H1 (cell line): ENCODE data around the gene CCDC13. TPM values are rescaled to one million over a fixed set of nuclear protein-coding genes. Genes with fewer than 3 reads are reported as not detected.

ENCODE experiments used
- ATF2 ChIP-seq: IDR thresholded peaks from 2 replicates; pipeline ENCODE4 v1.6.1; 2012; ENCODE audit warnings: low read length, inconsistent platforms
- CBX8 ChIP-seq: fragments of 300-800, 300-1000 bp; sonication (generic); IDR thresholded peaks from 2 replicates; pipeline ENCODE4 v1.7.1; 2016; ENCODE audit warnings: low read depth, low read length, borderline replicate concordance
- CHD2 ChIP-seq: IDR thresholded peaks from 2 replicates; pipeline ENCODE4 v1.6.1; 2012; ENCODE audit warnings: low read length, improper control_type of control experiment
- FOSL1 ChIP-seq: IDR thresholded peaks from 2 replicates; pipeline ENCODE4 v1.6.1; 2011; ENCODE audit warnings: mild to moderate bottlenecking, low read depth, low read length, moderate library complexity; ENCODE audit not compliant: insufficient read depth
- JUN ChIP-seq: IDR thresholded peaks from 2 replicates; pipeline ENCODE4 v1.6.1; 2011; ENCODE audit warnings: low read depth, mild to moderate bottlenecking, improper control_type of control experiment, low read length
- JUND ChIP-seq: IDR thresholded peaks from 2 replicates; pipeline ENCODE4 v1.6.1; 2011; ENCODE audit warnings: mild to moderate bottlenecking, improper control_type of control experiment, low read length
- KDM4A ChIP-seq: IDR thresholded peaks from one replicate; pipeline ENCODE4 v1.7.1; 2012; ENCODE audit warnings: low read depth, mild to moderate bottlenecking, moderate library complexity, low read length, inconsistent platforms; ENCODE audit not compliant: severe bottlenecking
- POLR2A ChIP-seq, 2 experiments: IDR thresholded peaks; 1 replicate in 1 of 2; 2 replicates in 1 of 2; pipeline ENCODE4 v1.6.1; 2011; ENCODE audit warnings: low read depth in 2 of 2, low read length in 2 of 2, mild to moderate bottlenecking in 2 of 2; ENCODE audit errors: control extremely low read depth in 1 of 2
- POLR2AphosphoS5 ChIP-seq: IDR thresholded peaks from 2 replicates; pipeline ENCODE4 v1.6.1; 2011; ENCODE audit warnings: low read depth, low read length
- RAD21 ChIP-seq, 2 experiments: IDR thresholded peaks in 1 of 2; conservative IDR thresholded peaks in 1 of 2; 2 replicates each; pipeline ENCODE4 v1.6.1; 2011; ENCODE audit warnings: low read depth in 2 of 2, low read length in 2 of 2, improper control_type of control experiment in 1 of 2, inconsistent platforms in 1 of 2, mild to moderate bottlenecking in 1 of 2, moderate library complexity in 1 of 2
- RFX5 ChIP-seq: IDR thresholded peaks from 2 replicates; pipeline ENCODE4 v1.6.1; 2011; ENCODE audit warnings: low read depth, low read length, improper control_type of control experiment, borderline replicate concordance
- RNF2 ChIP-seq: fragments of 200-900, 300-1000 bp; sonication (generic); IDR thresholded peaks from 2 replicates; pipeline ENCODE4 v1.7.1; 2016; ENCODE audit warnings: borderline replicate concordance, low read depth, mild to moderate bottlenecking, antibody characterized with exemption, low read length; ENCODE audit not compliant: poor library complexity, severe bottlenecking; ENCODE audit errors: missing control alignments
- SP1 ChIP-seq: IDR thresholded peaks from 2 replicates; pipeline ENCODE4 v1.6.1; 2011; ENCODE audit warnings: low read depth, low read length
- SP2 ChIP-seq: IDR thresholded peaks from 2 replicates; pipeline ENCODE4 v1.6.1; 2012; ENCODE audit warnings: mild to moderate bottlenecking, low read length, inconsistent platforms
- SP4 ChIP-seq: IDR thresholded peaks from 2 replicates; pipeline ENCODE4 v1.6.1; 2012; ENCODE audit warnings: low read length, inconsistent platforms
- SUZ12 ChIP-seq: fragments of 200-600 bp; sonication (generic); IDR thresholded peaks from 2 replicates; pipeline ENCODE4 v1.6.1; 2012; ENCODE audit warnings: mild to moderate bottlenecking, inconsistent platforms, low read length, moderate library complexity, mixed read lengths
- TAF7 ChIP-seq: optimal IDR thresholded peaks from 2 replicates; pipeline ENCODE3; 2011; ENCODE audit warnings: low read depth, mild to moderate bottlenecking, inconsistent platforms, low read length, moderate library complexity, borderline replicate concordance
- TBP ChIP-seq: IDR thresholded peaks from 2 replicates; pipeline ENCODE4 v1.6.1; 2011; ENCODE audit warnings: low read depth, low read length, improper control_type of control experiment
- TCF12 ChIP-seq: IDR thresholded peaks from 2 replicates; pipeline ENCODE4 v1.6.1; 2011; ENCODE audit warnings: low read depth, mild to moderate bottlenecking, low read length
- TEAD4 ChIP-seq: IDR thresholded peaks from 2 replicates; pipeline ENCODE4 v1.6.1; 2012; ENCODE audit warnings: low read depth, low read length, inconsistent platforms, mixed read lengths
- YY1 ChIP-seq: IDR thresholded peaks from 2 replicates; pipeline ENCODE4 v1.6.1; 2011; ENCODE audit warnings: low read depth, mild to moderate bottlenecking, low read length
- polyA plus RNA-seq, 7 experiments: library from polyadenylated mRNA; depleted of rRNA in 3 of 7; stranded (reverse) in 5 of 7; unstranded in 2 of 7; fragments of >200 nt in 5 of 7; fragments of 200-250 nt in 2 of 7; gene quantifications; 1 replicate in 5 of 7; 2 replicates in 1 of 7; 4 replicates in 1 of 7; pipeline versions ENCODE4 v1.2.1 to v1.2.3, GENCODE V29; 2011 to 2013; ENCODE audit warnings: missing spikeins in 2 of 7, mixed read lengths in 2 of 7
- total RNA-seq: library from RNA; stranded (reverse); fragmentation: NEBNext Ultra II Directional; extraction: Animal tissue kit (Norgen Biotek cat#: 25700); gene quantifications from 2 replicates; pipeline ENCODE4 v1.2.1, GENCODE V29; 2021
- TF ChIP-seq, protein P1 (sequence below): IDR thresholded peaks from 2 replicates; pipeline ENCODE4 v1.6.1; 2011; ENCODE audit warnings: low read depth, mild to moderate bottlenecking, low read length; ENCODE audit not compliant: insufficient read depth

Gene CCDC13
- total and polyA plus RNA-seq, 2 of the 8 experiments (the other 6 are each of a cell fraction or from before 2014, with no cell fraction given), result 0.06 TPM; not detected in 1

- TF ChIP-seq RAD21 (IDR thresholded peaks at IDR 0.05 in 1 of 2, conservative IDR thresholded peaks at IDR 0.05 in 1 of 2; ENCODE audit: low read depth in 2 of 2, low read length in 2 of 2) (no peak), TEAD4 (no peak), POLR2A (IDR thresholded peaks at IDR 0.05; ENCODE audit: control extremely low read depth in 1 of 2, low read depth in 2 of 2, low read length in 2 of 2) (peak; percentile 19 to 64; a peak in 2 of 3 replicates), JUND (no peak), CBX8 (no peak), RNF2 (no peak), ATF2 (no peak), KDM4A (peak; percentile 27), POLR2AphosphoS5 (peak; percentile 74; the same call in 1 of the 2 replicates), TCF12 (no peak), TAF7 (no peak), SUZ12 (no peak), CHD2 (peak; percentile 54; the same call in 1 of the 2 replicates), SP1 (peak; percentile 34; the same call in 1 of the 2 replicates), JUN (no peak), TBP (peak; percentile 86), SP4 (no peak), RFX5 (no peak; the same call in 1 of the 2 replicates), FOSL1 (no peak), YY1 (no peak), SP2 (no peak)
- TF ChIP-seq, protein P1, sequence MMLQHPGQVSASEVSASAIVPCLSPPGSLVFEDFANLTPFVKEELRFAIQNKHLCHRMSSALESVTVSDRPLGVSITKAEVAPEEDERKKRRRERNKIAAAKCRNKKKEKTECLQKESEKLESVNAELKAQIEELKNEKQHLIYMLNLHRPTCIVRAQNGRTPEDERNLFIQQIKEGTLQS, result no peak
Observed at GRCh38 chr3:42804106-42804830, 31.2 kb upstream of the CCDC13 start, which contains the start of gene HIGD1A (continued).
